NCI-H2107 (cell line): ENCODE results near the gene KCMF1.
A peak's percentile ranks its signal among the peaks of the same experiment; 100 is the strongest.

ENCODE experiments used
- DNase-seq: peaks from one replicate; lab custom pipeline; 2025; lab: John Stamatoyannopoulos, UW

The KCMF1 gene

GRCh38 chr2:84956334-84957297 is 14.3 kb upstream of the KCMF1 start:
- DNase-seq = no peak

GRCh38 chr2:84957771-84958134 is 13.2 kb upstream of the KCMF1 start:
- DNase-seq = no peak

GRCh38 chr2:84958135-84959059 is 12.6 kb upstream of the KCMF1 start:
- DNase-seq = peak; percentile 19

- no peak for DNase-seq
Observed at GRCh38 chr2:84959095-84959565, 11.8 kb upstream of the KCMF1 start.

- no peak for DNase-seq
Observed at GRCh38 chr2:84959566-84960506, 11.1 kb upstream of the KCMF1 start.

- no peak for DNase-seq
Observed at GRCh38 chr2:84962917-84963316, 8.0 kb upstream of the KCMF1 start.

- DNase-seq = no peak
Observed at GRCh38 chr2:84963323-84963691, 7.7 kb upstream of the KCMF1 start.

- DNase-seq = no peak
Observed at GRCh38 chr2:84963692-84964405, 7.1 kb upstream of the KCMF1 start.

GRCh38 chr2:84964406-84965191 is 6.4 kb upstream of the KCMF1 start:
- no peak for DNase-seq

- DNase-seq = no peak
Observed at GRCh38 chr2:84965192-84965516, 5.8 kb upstream of the KCMF1 start.

GRCh38 chr2:84965827-84966226 is 5.1 kb upstream of the KCMF1 start:
- DNase-seq = no peak

- DNase-seq = no peak
Observed at GRCh38 chr2:84966731-84967130, 4.2 kb upstream of the KCMF1 start.

GRCh38 chr2:84969511-84970209 is 1.3 kb upstream of the KCMF1 start:
- DNase-seq = no peak

- no peak for DNase-seq
Observed at GRCh38 chr2:84970210-84970867, 622 bp upstream of the KCMF1 start.

- DNase-seq = peak; percentile 15
Observed at GRCh38 chr2:84971510-84972206, 697 bp downstream of the KCMF1 start.

- DNase-seq = no peak
Observed at GRCh38 chr2:84972207-84972783, 1.3 kb downstream of the KCMF1 start.

- no peak for DNase-seq
Observed at GRCh38 chr2:84972932-84973331, 2.0 kb downstream of the KCMF1 start.
